NCI-H510A (cell line): ENCODE data around the gene HGS.
A peak's percentile ranks its signal among the peaks of the same experiment; 100 is the strongest.
"Not testable (repeated sequence)": the region's sequence is repeated elsewhere in the genome, so short reads cannot be mapped to it uniquely, and the experiment has no call there.

ENCODE experiments used
- DNase-seq: peaks from one replicate; lab custom pipeline; 2025; lab: John Stamatoyannopoulos, UW

HGS gene

GRCh38 chr17:81719410-81720266 lies 35.8 kb downstream of the HGS start:
- DNase-seq, result no peak

GRCh38 chr17:81720267-81721071 lies 36.7 kb downstream of the HGS start:
- no peak for DNase-seq

GRCh38 chr17:81722184-81723120 lies 38.6 kb downstream of the HGS start:
- DNase-seq, result no peak

GRCh38 chr17:81723651-81724209 lies 39.9 kb downstream of the HGS start:
- DNase-seq, result no peak

- DNase-seq, result no peak
Measured at GRCh38 chr17:81725439-81725838, 41.6 kb downstream of the HGS start.

- DNase-seq, result no peak
Measured at GRCh38 chr17:81726004-81726403, 42.2 kb downstream of the HGS start.

GRCh38 chr17:81727324-81728031 lies 43.7 kb downstream of the HGS start:
- DNase-seq, result no peak

- peak; percentile 67 for DNase-seq
Measured at GRCh38 chr17:81733507-81734404, 49.9 kb downstream of the HGS start.

- DNase-seq, result no peak
Measured at GRCh38 chr17:81734405-81735263, 50.8 kb downstream of the HGS start.

- DNase-seq, result no peak
Measured at GRCh38 chr17:81735264-81736102, 51.7 kb downstream of the HGS start.

- no peak for DNase-seq
Measured at GRCh38 chr17:81737947-81738800, 54.4 kb downstream of the HGS start.

- DNase-seq, result no peak
Measured at GRCh38 chr17:81738801-81739393, 55.1 kb downstream of the HGS start.

GRCh38 chr17:81739593-81739992 lies 55.8 kb downstream of the HGS start:
- DNase-seq, result not testable (repeated sequence)

GRCh38 chr17:81740395-81740961 lies 56.7 kb downstream of the HGS start:
- no peak for DNase-seq

GRCh38 chr17:81741049-81741593 lies 57.3 kb downstream of the HGS start:
- DNase-seq, result no peak
